ENCODE data around the gene LILRB3. TPM values are rescaled to one million over a fixed set of nuclear protein-coding genes. Genes with fewer than 3 reads are reported as not detected.

The LILRB3 gene
- total RNA-seq, 1 donor from 2014 or later, result 4.2 TPM

Small RNAs within 50 kb of the gene (small RNA-seq; reads per million reads assigned to genes)
- gene RNU6-1307P (ENCODE audit: low replicate concordance), result not detected

Other genes with a start within 250 kb of the LILRB3 start
- 0.79 TPM for gene CACNG6, start 231.4 kb downstream of the LILRB3 start, total RNA-seq
- 1.7 TPM for gene VSTM1, start 159.1 kb downstream of the LILRB3 start, total RNA-seq
- 0.20 TPM for gene TARM1, start 141.6 kb downstream of the LILRB3 start, total RNA-seq
- 1.4 TPM for gene OSCAR, start 122.2 kb downstream of the LILRB3 start, total RNA-seq
- gene NDUFA3, start 120.2 kb downstream of the LILRB3 start, total RNA-seq, result 6.8 TPM
- 5.4 TPM for gene TFPT, start 107.3 kb downstream of the LILRB3 start, total RNA-seq
- 27.2 TPM for gene PRPF31, start 107.3 kb downstream of the LILRB3 start, total RNA-seq
- gene CNOT3, start 85.2 kb downstream of the LILRB3 start, total RNA-seq, result 11.5 TPM
- gene LENG1, start 63.3 kb downstream of the LILRB3 start, total RNA-seq, result 3.6 TPM
- 1.8 TPM for gene TMC4, start 49.8 kb downstream of the LILRB3 start, total RNA-seq
- 18.8 TPM for gene MBOAT7, start 33.4 kb downstream of the LILRB3 start, total RNA-seq
- 24.4 TPM for gene TSEN34, start 31.7 kb downstream of the LILRB3 start, total RNA-seq
- 3,109 TPM for gene RPS9, start 22.1 kb downstream of the LILRB3 start, total RNA-seq
- 1.4 TPM for gene LILRA6, start 19.8 kb upstream of the LILRB3 start, total RNA-seq
- gene LILRB5, start 34.3 kb upstream of the LILRB3 start, total RNA-seq, result 4.1 TPM
- 1.5 TPM for gene LILRB2, start 58.1 kb upstream of the LILRB3 start, total RNA-seq
- gene LILRA5, start 90.2 kb upstream of the LILRB3 start, total RNA-seq, result 3.9 TPM
- gene LILRA4, start 116.2 kb upstream of the LILRB3 start, total RNA-seq, result not detected
- gene LAIR1, start 141.9 kb upstream of the LILRB3 start, total RNA-seq, result 11.5 TPM
- 9.2 TPM for gene TTYH1, start 192.5 kb upstream of the LILRB3 start, total RNA-seq
- gene LENG8, start 226.2 kb upstream of the LILRB3 start, total RNA-seq, result 48.5 TPM
- 1.7 TPM for gene LENG9, start 240.8 kb upstream of the LILRB3 start, total RNA-seq

All from skin of body (tissue), 2 donors.